WTC11 (cell line): ENCODE measurements around the gene GNB5. TPM values are rescaled to one million over a fixed set of nuclear protein-coding genes. Genes with fewer than 3 reads are reported as not detected.

ENCODE experiments used
- ATAC-seq: fragments of 200-7000 bp; cut with Tn5 transposase; 2 replicates; pipeline ENCODE4 v1.10.0; 2021; ENCODE audit warnings: mild to moderate bottlenecking, moderate library complexity
- CTCF ChIA-PET: fragments of 300-600 bp; sonication (Branson Sonifier 250); formaldehyde crosslinking; loops from one replicate; lab custom pipeline; 2021; ENCODE audit warnings: antibody characterized with exemption; lab: Charles Lee
- POLR2A ChIA-PET: fragments of 350-600 bp; sonication (Branson Sonifier 250); formaldehyde crosslinking; loops from one replicate; lab custom pipeline; 2021; ENCODE audit warnings: antibody characterized with exemption; lab: Charles Lee
- DNase-seq: peaks from one replicate; pipeline ENCODE4 v3.0.0; 2021; ENCODE audit warnings: low spot score
- H3K27ac Mint-ChIP-seq: 2 replicates; pipeline ENCODE4 v1.8.0; 2021; ENCODE audit warnings: mixed read lengths
- H3K27me3 Mint-ChIP-seq: 2 replicates; pipeline ENCODE4 v1.8.0; 2021; ENCODE audit warnings: low read depth, mild to moderate bottlenecking, moderate library complexity, mixed read lengths
- H3K36me3 Mint-ChIP-seq: 2 replicates; pipeline ENCODE4 v1.8.0; 2021; ENCODE audit warnings: mixed read lengths
- H3K4me1 Mint-ChIP-seq: 2 replicates; pipeline ENCODE4 v1.8.0; 2022; ENCODE audit warnings: mixed read lengths
- H3K4me3 Mint-ChIP-seq: 2 replicates; pipeline ENCODE4 v1.8.0; 2021; ENCODE audit warnings: mild to moderate bottlenecking, moderate library complexity, mixed read lengths
- H3K9me3 Mint-ChIP-seq: 2 replicates; pipeline ENCODE4 v1.8.0; 2021; ENCODE audit warnings: mixed read lengths
- CREM ChIP-seq: sonication (generic); formaldehyde crosslinking; IDR thresholded peaks from 2 replicates; pipeline ENCODE4 v1.8.1; 2022; ENCODE audit warnings: mild to moderate bottlenecking, missing genetic modification reagents, moderate library complexity
- FOXK1 ChIP-seq: sonication (generic); formaldehyde crosslinking; IDR thresholded peaks from 2 replicates; pipeline ENCODE4 v1.8.0; 2022; ENCODE audit warnings: mild to moderate bottlenecking, moderate library complexity, missing genetic modification reagents
- GTF2I ChIP-seq: fragments of 250-450 bp; sonication (Bioruptor Pico); conservative IDR thresholded peaks from 2 replicates; pipeline ENCODE4 v1.4.0; 2021; ENCODE audit warnings: mild to moderate bottlenecking
- JUN ChIP-seq: sonication (generic); formaldehyde crosslinking; IDR thresholded peaks from 2 replicates; pipeline ENCODE4 v1.8.0; 2023; ENCODE audit warnings: mild to moderate bottlenecking, missing genetic modification reagents
- TCF7 ChIP-seq: sonication (generic); formaldehyde crosslinking; IDR thresholded peaks from 2 replicates; pipeline ENCODE4 v1.8.0; 2022; ENCODE audit warnings: mild to moderate bottlenecking, low read depth, missing genetic modification reagents, moderate library complexity
- TEAD1 ChIP-seq: sonication (generic); formaldehyde crosslinking; IDR thresholded peaks from 2 replicates; pipeline ENCODE4 v1.8.0; 2022; ENCODE audit warnings: mild to moderate bottlenecking, missing genetic modification reagents
- ZNF317 ChIP-seq: sonication (generic); formaldehyde crosslinking; IDR thresholded peaks from 2 replicates; pipeline ENCODE4 v1.8.1; 2023; ENCODE audit warnings: low read depth, mild to moderate bottlenecking, moderate library complexity, missing genetic modification reagents, borderline replicate concordance
- total RNA-seq: library from RNA; stranded (reverse); gene quantifications from 3 replicates; pipeline ENCODE4 v1.2.3, GENCODE V29; 2021
- TF ChIP-seq, protein P1 (sequence below): sonication (generic); formaldehyde crosslinking; IDR thresholded peaks from 2 replicates; pipeline ENCODE4 v1.8.0; 2023; ENCODE audit warnings: mild to moderate bottlenecking, missing genetic modification reagents
- TF ChIP-seq, protein P2 (sequence below): sonication (generic); formaldehyde crosslinking; IDR thresholded peaks from 2 replicates; pipeline ENCODE4 v1.8.1; 2023; ENCODE audit warnings: mild to moderate bottlenecking, missing genetic modification reagents
- TF ChIP-seq, protein P3 (sequence below): sonication (generic); formaldehyde crosslinking; IDR thresholded peaks from 2 replicates; pipeline ENCODE4 v1.8.0; 2022; ENCODE audit warnings: mild to moderate bottlenecking, missing genetic modification reagents
- TF ChIP-seq, protein P4 (sequence below): fragments of 250-450 bp; sonication (Bioruptor Pico); IDR thresholded peaks from 2 replicates; pipeline ENCODE4 v1.9.0; 2021; ENCODE audit warnings: moderate library complexity, mild to moderate bottlenecking, inconsistent platforms, borderline replicate concordance
- TF ChIP-seq, protein P5 (sequence below): fragments of 250-450 bp; sonication (Bioruptor Pico); conservative IDR thresholded peaks from 2 replicates; pipeline ENCODE4 v1.9.0; 2021; ENCODE audit warnings: mild to moderate bottlenecking
- TF ChIP-seq, protein P6 (sequence below): sonication (generic); formaldehyde crosslinking; IDR thresholded peaks from 2 replicates; pipeline ENCODE4 v1.8.0; 2022; ENCODE audit warnings: mild to moderate bottlenecking, missing genetic modification reagents
- TF ChIP-seq, protein P7 (sequence below): fragments of 200-600 bp; IDR thresholded peaks from 2 replicates; pipeline ENCODE4 v1.8.0; 2022; ENCODE audit warnings: antibody characterized with exemption
- TF ChIP-seq, protein P8 (sequence below): sonication (generic); formaldehyde crosslinking; IDR thresholded peaks from 2 replicates; pipeline ENCODE4 v1.8.0; 2023; ENCODE audit warnings: missing genetic modification reagents

GNB5 gene
- total RNA-seq, 1 experiment from 2014 or later, result 37.0 TPM

DNA sequence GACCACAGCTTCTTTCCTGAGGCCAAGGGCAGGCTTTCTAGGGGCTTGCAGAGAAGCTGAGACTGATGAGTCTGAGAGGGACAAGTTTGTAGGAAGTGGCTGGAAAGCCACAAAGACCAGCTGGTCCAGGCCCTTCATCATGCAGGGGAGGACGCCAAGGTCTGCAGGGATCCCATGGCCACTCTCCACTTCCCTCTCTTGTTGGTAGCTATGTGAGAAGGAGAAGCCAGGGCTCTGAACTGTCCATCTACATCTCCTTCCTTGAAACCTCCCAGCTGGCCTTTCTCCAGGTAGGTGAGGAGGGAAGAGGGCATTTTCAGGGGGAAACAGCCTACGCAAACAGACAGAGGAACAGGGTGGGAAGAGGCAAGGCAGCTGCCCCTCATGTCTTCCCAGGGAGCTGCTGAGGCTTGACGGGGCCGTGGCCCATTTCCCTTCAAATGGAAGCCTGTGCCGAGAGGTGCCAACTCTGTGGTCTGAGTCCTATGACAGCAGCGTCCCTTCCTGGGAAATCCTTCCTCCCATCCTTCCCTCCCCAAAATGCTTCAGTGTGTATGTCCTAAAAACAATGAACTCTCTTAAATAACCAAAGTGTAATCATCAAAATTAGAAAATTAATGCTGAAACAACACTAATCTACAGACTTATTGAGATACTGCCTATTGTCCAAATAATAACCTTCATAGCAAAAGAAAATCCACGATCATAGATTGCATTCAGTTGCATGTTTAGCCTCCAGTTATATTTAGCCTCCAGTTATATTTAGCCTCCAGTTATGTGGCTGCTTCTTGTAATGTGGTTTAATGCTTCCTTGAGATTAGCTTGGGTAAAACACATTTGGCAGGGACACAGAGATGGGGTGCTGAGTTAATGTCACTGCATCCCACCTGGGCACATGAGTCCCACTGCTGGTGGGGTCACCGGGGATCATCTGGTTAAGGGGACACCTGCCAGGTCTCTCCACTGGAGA is 36.0 kb downstream of the GNB5 start:
- TF ChIP-seq, protein P1, sequence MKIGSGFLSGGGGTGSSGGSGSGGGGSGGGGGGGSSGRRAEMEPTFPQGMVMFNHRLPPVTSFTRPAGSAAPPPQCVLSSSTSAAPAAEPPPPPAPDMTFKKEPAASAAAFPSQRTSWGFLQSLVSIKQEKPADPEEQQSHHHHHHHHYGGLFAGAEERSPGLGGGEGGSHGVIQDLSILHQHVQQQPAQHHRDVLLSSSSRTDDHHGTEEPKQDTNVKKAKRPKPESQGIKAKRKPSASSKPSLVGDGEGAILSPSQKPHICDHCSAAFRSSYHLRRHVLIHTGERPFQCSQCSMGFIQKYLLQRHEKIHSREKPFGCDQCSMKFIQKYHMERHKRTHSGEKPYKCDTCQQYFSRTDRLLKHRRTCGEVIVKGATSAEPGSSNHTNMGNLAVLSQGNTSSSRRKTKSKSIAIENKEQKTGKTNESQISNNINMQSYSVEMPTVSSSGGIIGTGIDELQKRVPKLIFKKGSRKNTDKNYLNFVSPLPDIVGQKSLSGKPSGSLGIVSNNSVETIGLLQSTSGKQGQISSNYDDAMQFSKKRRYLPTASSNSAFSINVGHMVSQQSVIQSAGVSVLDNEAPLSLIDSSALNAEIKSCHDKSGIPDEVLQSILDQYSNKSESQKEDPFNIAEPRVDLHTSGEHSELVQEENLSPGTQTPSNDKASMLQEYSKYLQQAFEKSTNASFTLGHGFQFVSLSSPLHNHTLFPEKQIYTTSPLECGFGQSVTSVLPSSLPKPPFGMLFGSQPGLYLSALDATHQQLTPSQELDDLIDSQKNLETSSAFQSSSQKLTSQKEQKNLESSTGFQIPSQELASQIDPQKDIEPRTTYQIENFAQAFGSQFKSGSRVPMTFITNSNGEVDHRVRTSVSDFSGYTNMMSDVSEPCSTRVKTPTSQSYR (CRISPR knock-in tag), result no peak
- TF ChIP-seq, protein P2, sequence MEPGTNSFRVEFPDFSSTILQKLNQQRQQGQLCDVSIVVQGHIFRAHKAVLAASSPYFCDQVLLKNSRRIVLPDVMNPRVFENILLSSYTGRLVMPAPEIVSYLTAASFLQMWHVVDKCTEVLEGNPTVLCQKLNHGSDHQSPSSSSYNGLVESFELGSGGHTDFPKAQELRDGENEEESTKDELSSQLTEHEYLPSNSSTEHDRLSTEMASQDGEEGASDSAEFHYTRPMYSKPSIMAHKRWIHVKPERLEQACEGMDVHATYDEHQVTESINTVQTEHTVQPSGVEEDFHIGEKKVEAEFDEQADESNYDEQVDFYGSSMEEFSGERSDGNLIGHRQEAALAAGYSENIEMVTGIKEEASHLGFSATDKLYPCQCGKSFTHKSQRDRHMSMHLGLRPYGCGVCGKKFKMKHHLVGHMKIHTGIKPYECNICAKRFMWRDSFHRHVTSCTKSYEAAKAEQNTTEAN (CRISPR knock-in tag), result no peak
- TF ChIP-seq, all 79 proteins: peak for 0
- Mint-ChIP-seq H3K27ac (no peak overlapping the region), H3K9me3 (no peaks in the 10 kb centered on the region), H3K27me3 (no peaks in the 10 kb centered on the region), H3K36me3 (peaks cover 12% of the 10 kb centered on the region), H3K4me3 (no peak overlapping the region), H3K4me1 (no peaks in the 10 kb centered on the region)
- CTCF ChIA-PET, result interaction anchor here (1.6 to 2.2 kb wide), 3 partner anchors 8 to 72 kb away, joined by 3 to 8 read pairs (median 4); no protein-coding TSS in a partner anchor
- ATAC-seq, result no peak
- POLR2A ChIA-PET, result no interaction called here
- no peak for DNase-seq

DNA sequence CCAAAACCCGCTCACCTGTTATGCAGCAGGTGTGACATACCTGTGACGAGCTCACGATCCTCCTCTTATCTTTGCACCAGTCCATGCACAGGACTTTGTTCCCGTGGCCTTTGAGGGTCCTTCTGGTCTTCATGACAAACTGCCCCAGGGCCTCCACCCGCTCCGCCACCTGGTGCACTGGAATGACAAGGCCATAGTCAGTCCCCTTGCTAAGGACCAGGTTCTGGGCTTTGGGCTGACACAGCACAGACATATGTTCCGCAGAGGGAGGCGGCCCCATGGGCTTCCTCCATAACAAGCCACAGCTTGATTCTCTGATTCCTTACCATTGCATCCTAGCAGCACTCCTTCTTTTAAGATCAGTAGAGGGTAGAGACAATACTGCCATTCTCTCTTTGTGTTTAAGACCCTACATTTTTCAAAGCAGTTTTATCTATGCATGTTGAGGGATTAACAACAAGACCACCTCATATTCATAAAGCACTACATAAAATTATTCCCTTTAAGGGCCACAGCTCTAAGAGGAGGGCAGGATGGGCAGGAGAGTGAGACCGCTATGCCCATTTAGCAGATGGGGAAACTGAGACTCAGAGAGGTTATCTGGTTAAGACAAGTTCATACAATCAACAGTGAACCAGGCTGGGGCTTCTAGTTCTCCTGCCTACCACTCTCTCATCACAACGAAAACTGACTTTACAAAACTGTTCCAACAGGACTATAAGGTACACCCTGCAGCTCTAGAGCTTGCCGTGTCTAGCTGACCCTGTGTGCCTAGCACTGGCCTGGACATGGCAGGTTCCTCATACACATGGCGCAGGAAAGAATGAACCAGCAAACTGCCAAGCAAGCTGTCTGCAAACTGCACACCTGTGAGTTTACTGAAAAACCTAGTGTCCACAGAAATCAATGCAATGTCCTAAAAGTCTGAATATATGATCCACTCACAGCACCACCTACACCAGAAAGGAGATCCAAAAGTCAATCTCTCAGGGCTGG is 37.0 kb downstream of the GNB5 start:
- Mint-ChIP-seq H3K27ac (no peak overlapping the region), H3K36me3 (peaks cover 14% of the 10 kb centered on the region), H3K4me1 (no peaks in the 10 kb centered on the region), H3K4me3 (no peak overlapping the region), H3K27me3 (no peaks in the 10 kb centered on the region), H3K9me3 (no peaks in the 10 kb centered on the region)
- CTCF ChIA-PET, result interaction anchor here (1.6 to 2.2 kb wide), 3 partner anchors 9 to 73 kb away, joined by 3 to 8 read pairs (median 5); no protein-coding TSS in a partner anchor
- no peak for TF ChIP-seq TEAD1 (CRISPR knock-in tag)
- no peak for TF ChIP-seq GTF2I (CRISPR knock-in tag)
- TF ChIP-seq, protein P3, sequence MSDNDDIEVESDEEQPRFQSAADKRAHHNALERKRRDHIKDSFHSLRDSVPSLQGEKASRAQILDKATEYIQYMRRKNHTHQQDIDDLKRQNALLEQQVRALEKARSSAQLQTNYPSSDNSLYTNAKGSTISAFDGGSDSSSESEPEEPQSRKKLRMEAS (CRISPR knock-in tag), result no peak
- TF ChIP-seq TCF7 (CRISPR knock-in tag), result no peak
- TF ChIP-seq, protein P4, sequence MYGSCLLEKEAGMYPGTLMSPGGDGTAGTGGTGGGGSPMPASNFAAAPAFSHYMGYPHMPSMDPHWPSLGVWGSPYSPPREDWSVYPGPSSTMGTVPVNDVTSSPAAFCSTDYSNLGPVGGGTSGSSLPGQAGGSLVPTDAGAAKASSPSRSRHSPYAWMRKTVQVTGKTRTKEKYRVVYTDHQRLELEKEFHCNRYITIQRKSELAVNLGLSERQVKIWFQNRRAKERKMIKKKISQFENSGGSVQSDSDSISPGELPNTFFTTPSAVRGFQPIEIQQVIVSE (CRISPR knock-in tag), result no peak
- TF ChIP-seq ZNF317 (CRISPR knock-in tag), result no peak
- TF ChIP-seq, protein P5, sequence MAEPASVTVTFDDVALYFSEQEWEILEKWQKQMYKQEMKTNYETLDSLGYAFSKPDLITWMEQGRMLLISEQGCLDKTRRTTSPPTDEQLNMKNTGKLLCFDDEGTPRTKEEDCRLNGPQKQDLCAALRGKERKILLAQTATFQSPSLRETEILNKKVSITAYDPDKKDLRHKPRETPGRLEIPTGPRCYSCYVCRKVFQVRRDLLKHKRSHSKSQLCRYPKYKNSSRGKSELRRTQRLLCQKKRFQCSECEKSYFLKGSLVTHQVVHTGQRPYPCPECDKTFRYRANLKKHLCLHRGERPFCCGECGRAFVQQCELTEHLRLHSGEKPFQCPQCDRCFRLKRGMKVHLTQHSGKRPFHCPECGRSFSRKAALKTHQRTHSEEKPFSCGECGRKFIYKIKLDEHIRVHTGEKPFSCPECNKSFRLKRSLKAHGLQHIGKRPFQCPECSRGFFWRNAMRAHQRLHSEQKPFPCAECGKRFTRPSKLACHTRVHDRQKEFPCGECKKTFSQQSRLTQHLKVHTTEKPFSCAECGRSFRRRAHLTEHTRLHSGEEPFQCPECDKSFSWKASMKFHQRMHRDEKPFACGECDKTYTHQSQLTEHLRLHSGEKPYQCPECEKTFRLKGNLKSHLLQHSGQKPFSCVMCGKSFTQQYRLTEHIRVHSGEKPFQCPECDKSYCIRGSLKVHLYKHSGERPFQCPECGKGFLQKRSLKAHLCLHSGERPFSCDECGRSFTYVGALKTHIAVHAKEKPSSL, result no peak
- no peak for TF ChIP-seq FOXK1 (CRISPR knock-in tag)
- no peak for TF ChIP-seq CREM (CRISPR knock-in tag)
- TF ChIP-seq, protein P6, sequence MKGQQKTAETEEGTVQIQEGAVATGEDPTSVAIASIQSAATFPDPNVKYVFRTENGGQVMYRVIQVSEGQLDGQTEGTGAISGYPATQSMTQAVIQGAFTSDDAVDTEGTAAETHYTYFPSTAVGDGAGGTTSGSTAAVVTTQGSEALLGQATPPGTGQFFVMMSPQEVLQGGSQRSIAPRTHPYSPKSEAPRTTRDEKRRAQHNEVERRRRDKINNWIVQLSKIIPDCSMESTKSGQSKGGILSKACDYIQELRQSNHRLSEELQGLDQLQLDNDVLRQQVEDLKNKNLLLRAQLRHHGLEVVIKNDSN, result no peak
- TF ChIP-seq, protein P7, sequence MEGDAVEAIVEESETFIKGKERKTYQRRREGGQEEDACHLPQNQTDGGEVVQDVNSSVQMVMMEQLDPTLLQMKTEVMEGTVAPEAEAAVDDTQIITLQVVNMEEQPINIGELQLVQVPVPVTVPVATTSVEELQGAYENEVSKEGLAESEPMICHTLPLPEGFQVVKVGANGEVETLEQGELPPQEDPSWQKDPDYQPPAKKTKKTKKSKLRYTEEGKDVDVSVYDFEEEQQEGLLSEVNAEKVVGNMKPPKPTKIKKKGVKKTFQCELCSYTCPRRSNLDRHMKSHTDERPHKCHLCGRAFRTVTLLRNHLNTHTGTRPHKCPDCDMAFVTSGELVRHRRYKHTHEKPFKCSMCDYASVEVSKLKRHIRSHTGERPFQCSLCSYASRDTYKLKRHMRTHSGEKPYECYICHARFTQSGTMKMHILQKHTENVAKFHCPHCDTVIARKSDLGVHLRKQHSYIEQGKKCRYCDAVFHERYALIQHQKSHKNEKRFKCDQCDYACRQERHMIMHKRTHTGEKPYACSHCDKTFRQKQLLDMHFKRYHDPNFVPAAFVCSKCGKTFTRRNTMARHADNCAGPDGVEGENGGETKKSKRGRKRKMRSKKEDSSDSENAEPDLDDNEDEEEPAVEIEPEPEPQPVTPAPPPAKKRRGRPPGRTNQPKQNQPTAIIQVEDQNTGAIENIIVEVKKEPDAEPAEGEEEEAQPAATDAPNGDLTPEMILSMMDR, result no peak
- TF ChIP-seq JUN, result no peak
- TF ChIP-seq, protein P8, sequence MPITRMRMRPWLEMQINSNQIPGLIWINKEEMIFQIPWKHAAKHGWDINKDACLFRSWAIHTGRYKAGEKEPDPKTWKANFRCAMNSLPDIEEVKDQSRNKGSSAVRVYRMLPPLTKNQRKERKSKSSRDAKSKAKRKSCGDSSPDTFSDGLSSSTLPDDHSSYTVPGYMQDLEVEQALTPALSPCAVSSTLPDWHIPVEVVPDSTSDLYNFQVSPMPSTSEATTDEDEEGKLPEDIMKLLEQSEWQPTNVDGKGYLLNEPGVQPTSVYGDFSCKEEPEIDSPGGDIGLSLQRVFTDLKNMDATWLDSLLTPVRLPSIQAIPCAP (CRISPR knock-in tag), result no peak
- POLR2A ChIA-PET, result no interaction called here
- ATAC-seq (no peak), DNase-seq (no peak)
